ENCODE measurements around the gene ALOX5AP.

Gene ALOX5AP

GRCh38 chr13:30770929-30771328 lies 35.6 kb downstream of the ALOX5AP start:
- no peak for DNase-seq

GRCh38 chr13:30773561-30773960 lies 38.2 kb downstream of the ALOX5AP start:
- no peak for DNase-seq

- DNase-seq, result peak; percentile 40
Measured at GRCh38 chr13:30774214-30774730, 38.9 kb downstream of the ALOX5AP start.

- no peak for DNase-seq
Measured at GRCh38 chr13:30776661-30777060, 41.3 kb downstream of the ALOX5AP start.

DNA sequence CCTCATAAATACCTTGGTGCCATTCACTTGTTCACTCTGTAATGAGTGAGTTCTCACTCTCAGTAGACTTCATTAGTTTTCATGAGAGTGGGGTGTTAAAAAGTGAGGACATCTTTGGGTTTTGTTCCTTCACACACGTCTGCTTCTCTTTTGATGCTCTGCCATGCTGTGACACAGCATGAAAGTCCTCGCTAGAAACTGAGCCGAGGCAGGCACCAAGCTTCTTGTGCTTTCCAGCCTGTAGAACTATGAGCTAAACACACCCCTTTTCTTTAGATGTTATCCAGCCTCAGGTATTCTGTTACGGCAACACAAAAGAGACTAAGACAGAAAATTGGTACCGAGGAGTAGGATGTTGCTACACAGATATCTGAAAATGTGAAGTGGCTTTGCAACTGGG lies 43.7 kb downstream of the ALOX5AP start:
- no peak for DNase-seq

DNA sequence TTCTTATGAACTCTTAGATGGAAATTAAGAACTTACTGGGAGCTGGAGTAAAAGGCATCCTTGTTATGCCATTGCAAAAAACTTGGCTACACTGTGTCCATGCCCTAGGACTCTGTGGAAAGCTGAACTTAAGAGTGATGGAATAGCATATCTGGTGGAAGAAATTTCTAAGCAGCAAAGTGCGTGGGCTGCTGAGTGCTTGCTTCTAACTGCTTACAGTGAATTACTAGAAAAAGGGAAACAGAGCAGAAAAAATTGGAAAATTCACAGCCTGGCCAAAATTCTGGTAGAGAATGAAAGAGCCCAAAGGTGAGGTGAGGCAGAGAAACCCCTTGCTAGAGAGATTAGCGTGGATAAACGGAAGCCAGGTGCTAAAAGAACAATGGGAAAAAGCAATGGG lies 44.3 kb downstream of the ALOX5AP start:
- DNase-seq, result no peak

GRCh38 chr13:30780338-30780981 lies 45.1 kb downstream of the ALOX5AP start:
- DNase-seq, result no peak

DNA sequence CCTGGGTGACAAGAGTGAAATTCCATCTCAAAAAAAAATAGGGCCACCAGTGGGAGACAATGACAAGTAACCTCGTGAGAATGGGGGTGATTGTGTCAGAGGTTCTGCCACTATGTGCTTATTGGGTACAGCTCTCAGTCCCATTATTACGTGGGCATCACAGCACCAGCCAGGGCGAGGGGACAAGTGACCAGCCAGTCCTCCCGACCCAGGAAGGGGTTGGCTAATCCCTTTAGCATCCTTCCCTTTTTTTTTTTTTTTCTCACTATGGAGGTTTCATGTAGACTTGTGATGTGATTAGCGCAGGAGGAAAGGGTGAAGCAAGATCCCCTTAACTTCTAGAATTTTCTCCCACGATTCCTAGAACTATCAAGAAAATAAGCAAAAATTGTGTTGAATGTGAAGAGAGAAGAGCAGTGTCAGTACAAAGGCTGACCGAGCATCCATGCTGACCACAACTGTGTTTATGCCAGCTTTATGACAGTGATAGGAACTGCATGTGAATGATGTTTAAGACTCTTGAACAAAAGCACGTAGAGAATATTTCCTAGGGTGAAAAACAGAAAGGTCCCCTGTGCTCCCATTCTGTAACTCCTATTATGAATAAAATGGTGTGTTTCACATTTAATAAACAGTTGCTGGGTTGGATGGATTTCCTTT lies 50.0 kb downstream of the ALOX5AP start:
- DNase-seq, result no peak

- no peak for DNase-seq
Measured at GRCh38 chr13:30786648-30787047, 51.3 kb downstream of the ALOX5AP start.

DNA sequence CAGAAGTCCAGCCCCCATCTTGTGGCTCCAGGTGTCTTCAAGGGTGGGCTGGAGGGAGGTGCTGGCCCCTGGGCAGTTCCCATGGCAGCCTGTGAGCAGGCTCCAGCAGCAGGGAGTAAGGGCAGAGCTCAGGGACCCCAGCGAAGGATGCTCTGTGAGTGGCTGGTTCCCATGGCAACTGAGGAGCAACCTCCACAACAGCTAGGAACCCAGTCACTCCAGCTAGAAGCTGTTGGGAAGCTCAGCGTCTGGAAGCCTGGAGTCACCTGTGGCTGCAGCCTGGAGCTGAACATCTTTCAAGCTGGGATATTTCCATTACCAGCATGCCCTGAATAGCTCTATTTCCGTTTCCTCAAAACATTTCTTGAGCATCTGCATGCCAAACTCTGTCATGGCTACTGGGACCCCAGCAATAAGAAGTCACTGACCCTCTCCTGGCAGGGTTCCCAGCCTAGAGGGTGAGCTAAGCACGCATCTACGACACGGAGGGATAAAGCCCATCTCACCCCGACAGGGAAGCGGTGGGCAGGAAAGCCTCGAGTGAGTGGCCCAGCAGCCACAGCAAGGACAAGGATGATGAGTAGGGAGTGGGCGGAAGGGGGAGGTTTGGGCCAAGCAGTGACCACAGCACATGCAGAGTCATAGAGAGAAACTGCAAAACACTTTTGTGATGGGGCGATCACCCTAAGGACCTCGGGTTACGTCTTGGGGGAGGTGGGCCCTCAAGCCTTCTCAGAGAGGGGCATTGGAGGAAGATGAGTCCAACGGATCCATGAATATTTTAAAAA lies 52.6 kb downstream of the ALOX5AP start:
- DNase-seq, result no peak

- DNase-seq, result no peak
Measured at GRCh38 chr13:30789166-30789862, 54.0 kb downstream of the ALOX5AP start.

DNA sequence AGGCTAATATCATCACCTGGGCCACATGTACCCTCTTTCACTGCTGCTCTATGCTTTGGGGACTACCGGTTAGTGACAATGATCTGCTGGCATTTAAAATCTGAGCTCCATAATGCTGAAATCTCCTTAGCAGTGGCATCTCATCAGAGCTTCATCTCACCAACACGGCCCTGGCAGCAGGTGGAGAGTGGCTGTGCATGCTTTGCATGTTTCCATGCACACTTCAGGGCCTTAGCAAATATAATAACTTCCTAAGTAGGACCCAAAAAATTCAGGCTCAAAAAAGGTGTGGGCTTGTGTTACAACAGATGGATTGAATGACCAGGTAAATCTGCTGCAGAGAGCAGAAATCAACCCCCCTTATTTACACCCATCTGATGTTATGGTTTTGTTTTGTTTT lies 55.2 kb downstream of the ALOX5AP start:
- DNase-seq, result no peak

DNA sequence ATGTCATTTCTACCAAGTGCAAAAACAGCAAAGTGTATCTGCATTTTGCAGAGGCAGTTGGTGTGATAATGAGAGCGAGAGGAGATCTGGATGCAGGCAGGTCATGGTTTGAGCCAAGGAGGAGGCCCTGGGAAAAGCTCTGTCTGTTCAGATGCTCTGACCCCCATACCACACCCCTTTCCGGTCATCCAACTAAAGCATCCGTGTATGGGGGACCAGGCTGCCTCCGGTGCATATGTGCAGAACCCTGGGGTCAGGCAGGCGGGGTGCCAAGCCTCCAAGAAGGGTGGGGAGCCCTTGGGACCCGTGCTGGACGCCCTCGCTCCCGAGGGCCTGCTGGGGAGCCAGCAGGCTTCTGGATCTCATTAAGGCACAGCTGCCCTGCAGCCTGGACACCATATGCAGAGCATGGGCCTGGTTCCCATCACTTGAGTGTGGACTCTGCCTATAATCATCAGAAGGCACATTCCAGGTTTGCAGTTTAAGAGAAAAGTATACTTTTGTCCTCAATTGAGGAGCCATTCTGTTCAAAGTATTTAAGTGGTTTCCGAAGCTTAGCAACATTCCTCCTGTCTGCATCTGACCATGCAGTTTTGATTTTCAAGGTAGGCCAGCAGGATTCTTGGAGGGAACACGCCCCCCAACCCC lies 56.1 kb downstream of the ALOX5AP start:
- no peak for DNase-seq

DNA sequence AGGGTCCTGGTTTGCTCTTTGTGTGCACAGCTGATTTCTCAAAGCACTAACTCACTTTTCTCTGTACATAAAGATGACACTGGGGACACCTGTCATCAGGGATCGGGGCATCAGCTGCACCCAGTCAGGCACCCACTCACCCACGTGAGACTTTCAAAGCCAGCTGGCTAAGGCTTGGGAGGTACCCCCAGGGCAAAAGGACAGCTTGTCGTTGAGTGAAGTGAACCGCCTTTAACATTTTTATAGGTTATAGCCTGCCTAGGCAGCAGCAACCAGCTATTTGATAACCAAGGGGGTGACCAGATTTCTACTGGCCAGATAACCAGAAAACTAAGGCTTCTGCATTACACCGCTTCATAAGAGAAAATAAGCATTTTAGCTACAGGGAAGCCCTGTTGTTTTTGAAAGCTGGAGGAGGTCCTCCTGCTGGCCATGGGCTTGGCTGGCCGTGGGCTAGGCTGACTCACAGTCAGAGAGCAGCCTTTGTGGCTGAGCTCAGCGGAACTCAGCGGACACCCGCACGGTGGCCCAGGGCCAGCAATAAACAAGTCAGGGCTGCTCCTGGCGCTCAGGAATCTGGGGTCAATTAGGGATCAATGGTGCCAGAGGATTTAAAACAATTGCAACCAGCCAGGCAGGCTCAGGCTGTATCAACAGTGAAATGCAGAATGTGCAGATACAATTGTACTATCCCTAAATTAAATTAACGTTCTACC lies 57.1 kb downstream of the ALOX5AP start:
- DNase-seq, result no peak

GRCh38 chr13:30796132-30796572 lies 60.8 kb downstream of the ALOX5AP start:
- DNase-seq, result no peak

DNA sequence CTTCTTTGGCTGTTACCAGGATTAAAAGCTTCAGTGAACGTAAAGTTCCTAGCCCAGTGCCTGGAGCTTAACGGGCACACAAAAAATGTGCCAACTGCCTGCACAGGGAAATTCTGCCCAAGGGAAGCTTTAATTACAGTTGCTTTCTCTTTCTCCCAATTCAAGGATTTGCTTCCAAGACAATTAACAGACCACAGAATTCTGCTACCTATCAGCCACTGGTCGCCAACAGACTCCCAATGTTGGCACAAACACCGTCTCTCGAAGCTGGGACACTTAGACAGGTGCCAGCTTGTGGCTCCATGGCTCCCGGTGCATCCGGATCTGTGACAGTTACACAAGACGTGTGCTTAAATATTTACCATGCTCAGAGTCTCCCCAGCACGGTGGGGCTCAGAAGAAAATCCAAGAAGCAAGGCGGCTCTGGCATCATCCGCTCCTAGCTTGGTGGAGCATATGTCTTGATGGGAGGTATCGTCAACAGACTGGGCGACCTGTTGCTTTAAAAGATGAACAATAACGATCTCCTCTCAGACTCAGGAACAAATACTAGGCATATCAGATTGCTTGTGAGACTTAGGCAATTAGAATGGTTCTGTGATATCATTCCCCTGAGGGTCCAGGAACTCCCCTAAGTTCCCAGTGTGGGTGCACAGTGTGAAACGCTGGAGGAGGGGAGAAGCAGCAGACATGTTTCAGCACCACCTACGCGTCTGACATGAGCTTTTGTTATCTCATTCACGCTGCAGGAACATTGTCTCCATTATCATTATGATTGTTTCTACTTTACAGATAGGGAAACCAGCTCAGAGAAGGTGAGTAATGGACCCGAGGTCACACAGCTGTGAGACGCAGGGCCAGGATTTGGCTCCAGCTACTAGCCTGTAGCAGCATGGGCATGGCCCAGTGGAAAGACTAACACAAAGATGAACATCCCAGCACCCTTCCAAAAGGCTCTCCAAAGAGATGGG lies 61.6 kb downstream of the ALOX5AP start:
- peak; percentile 47 for DNase-seq

DNA sequence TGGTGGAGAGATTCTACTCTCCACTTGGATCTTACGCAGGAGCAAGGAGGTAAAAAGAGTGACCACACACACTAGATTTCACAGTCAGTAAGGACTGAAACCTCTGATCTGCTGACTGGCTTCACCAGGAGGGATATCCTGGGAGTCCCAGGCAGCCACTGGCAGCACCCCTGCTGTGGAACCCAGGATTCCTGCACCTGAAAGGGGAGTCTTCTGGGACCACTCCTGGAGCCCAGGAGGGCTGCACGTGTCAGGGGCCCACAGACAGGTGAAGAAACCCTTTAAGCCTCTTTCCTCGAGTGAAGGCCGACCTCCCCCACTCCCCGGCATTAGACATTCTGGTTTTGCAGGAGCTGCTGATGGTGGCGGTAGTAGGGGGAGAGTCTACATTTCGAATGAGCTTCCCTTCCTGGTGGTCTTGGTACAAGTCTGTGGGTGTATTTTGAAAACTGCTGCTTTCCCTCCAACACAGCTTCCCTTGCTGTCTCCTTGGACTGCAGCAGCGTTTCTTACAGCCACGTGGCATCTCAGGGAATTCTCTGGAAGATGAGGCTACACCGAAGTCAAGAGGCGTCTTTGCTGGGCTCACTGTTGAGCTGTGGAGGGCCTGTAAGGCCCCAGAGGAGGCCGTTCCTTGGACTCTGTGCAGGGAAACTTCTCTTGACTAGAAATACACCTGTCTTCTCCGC lies 62.6 kb downstream of the ALOX5AP start:
- no peak for DNase-seq

GRCh38 chr13:30798776-30799355 lies 63.5 kb downstream of the ALOX5AP start:
- DNase-seq, result no peak

DNA sequence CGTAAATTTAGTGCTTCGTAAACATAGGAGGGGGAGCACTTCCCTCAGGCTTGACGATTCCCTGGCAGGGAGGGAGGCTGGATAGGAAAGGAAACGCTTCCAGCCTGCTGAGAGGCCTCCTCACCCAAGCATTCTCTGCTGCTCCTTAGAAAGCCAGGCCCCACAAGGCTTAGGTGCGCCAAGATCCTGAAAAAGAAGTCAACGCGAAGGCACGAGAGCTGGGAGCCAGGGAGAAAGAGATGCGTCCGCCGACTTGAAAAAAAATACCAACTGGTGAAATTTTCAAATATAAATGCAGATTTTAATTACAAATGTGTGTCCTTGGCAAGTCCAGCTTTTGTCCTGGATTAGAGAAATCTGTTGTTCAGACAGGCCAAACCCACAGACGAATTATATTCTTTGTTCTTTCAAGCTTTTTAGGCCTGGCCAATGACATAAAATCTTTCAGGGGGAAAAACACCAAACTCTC lies 64.0 kb downstream of the ALOX5AP start:
- DNase-seq, result no peak

- DNase-seq, result no peak
Measured at GRCh38 chr13:30800107-30800506, 64.8 kb downstream of the ALOX5AP start.
